NCI-H187 (cell line): ENCODE measurements around the gene DAPK3.
A peak's percentile ranks its signal among the peaks of the same experiment; 100 is the strongest.
"Not testable (repeated sequence)": the region's sequence is repeated elsewhere in the genome, so short reads cannot be mapped to it uniquely, and the experiment has no call there.

Source experiments
- DNase-seq, 2 experiments: peaks; one replicate each; lab custom pipeline; 2025; lab: John Stamatoyannopoulos, UW

The DAPK3 gene

DNA sequence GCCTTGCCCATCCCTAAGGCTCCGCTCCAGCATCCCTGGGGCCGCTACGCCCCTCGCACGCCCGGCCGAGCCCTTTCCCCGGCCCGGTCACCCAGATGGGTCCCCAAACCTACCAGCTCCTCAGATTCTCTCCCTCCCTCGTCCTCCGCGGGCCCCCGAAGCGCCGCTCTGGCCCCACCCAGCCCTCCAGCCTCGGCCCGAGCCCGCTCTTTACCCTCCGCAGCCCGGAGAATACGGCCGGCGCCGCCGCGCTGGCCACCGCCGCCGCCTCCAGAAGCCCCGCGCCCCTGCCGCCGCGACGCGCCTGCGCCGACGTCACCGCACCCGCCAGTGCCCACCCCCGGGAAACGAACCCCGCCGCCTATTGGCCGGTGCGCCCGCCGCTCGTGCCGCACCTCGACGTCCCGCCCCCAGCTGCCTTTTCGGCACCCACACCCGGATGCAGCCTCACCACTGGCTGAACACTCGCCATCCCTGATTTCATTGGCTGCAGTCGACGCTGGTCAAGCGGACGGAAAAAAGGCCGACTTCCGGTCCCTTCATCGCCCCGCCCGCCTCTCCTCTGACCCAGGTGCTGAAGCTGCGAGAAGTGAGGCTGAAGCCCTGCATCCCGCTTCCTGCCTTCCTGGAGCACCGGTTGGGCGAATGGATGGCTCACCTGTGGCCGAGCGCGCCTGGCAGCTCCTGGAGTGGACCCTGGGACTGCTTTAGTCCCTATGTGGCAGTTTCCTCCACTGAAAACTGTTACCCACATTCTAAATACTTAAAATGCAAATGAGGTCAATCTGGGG is at the start of gene DAPK3:
Gene DAPK3 (minus strand): TSS at position 292 of the 791 bp plus-strand sequence. CDS start 1,364 bp downstream, outside the sequence.
- DNase-seq: peak; percentile 94 to 99

DNA sequence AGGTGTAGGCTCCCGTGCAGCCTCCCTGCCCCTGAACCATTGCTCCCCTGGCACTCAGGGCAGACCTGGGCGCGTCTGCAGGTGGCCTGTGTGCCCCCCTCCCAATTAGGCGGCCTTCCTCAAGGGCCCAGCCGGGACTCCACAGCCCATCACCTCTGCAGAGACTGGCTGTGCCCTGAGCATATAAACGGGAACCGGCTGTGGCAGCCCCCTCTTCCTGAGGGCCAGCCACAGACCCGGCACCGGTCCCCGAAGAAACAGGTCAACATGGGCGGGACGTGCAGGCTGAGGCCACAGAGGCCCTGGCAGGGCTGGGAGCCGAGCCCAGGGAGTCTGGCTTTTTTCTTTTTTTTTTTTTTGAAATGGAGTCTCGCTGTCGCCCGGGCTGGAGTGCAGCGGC is 48.7 kb upstream of the DAPK3 start:
- no peak for DNase-seq

DNA sequence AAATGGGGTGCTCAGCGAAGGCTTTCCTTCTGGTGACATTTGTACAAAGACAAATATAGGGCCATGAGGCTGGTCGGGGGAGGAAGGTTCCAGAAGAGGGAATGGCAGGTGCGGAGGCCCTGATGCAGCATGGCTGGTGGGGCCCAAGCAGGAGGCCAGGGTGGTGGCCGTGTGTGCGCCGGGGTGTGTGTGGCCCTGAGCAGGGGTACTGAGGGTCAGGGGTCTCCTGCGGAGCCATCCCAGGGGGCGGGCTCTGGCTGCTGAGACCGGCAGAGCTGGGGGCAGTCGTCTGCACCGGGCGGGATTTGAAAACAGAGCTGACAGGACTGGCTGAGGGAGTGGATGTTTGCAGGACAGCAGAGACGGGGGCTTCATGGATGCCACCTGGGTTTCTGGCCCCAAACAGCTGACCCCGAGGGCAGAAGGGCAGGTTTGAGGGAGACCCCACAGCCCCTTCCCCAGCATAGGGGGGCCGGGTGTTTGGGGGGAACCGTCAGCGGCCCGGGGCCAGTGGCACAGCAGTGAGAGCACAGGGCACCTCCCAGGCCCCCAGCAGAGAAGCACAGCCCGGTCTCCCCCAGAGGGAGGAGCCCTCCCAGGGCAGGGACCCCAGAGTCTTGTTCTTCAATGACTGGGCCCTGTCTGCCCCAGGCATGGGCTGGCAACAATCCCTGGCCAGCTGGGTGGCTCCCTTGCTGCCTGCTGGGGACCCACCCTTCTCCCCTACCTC is 48.0 kb upstream of the DAPK3 start:
- no peak for DNase-seq

DNA sequence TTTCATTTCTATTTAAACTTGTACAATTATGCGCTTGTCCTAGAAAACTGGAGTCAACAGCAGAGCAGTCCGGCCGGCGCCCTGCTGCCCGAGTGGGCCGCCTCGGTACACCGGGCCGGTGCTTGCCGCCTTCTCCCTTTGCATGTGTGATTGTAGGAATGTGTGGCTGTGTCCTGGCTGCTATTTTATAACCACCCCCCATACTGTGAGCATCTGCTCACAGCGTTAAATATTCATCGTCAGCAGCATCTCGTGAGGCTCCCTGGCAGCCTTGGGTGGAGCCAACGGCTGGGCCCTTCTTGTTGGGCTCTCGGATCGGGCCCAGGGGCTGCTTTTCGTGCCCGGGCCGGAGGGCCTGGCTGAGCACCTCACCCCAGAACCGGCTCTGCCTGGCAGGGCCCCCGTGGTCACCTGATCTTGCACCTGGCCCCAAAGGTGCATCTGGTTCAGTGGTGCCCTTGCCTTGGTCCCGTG is 47.3 kb upstream of the DAPK3 start:
- no peak for DNase-seq

DNA sequence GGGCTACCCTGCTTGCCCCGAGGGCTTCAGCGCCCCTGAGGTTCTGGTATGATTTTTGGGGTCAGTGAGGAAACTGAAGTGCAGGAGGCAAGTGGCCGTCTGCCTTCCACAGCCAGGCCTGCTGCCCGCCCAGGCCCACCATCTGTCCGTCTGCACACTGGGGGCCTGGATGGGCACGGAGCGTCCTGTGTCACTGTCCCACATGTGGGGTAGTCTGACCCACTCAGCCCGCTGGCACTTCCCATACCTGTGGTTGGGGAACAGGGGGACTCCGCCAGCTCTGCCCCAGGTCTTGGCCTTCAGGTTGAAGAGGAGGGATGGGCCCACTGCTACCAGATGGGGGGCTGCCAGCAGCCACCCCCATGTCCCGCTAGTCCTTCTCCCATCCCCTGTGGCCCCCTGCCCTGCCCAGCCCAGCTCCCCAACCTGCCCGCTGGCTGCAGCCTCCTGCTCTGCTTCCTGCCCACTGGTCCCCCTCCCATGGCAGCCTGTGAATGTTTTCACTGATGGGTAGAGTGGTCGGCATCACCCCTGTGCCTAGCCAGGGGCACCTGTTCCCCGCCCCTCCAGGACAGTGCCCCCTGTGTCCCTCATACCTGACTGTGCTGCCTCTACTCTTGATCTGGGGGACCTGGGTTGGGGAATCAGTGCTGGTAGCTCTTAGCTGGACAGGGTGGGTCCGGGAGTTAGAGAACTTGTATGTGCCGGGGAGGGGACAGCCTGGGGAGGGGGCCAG is 46.2 kb upstream of the DAPK3 start:
- DNase-seq: no peak

DNA sequence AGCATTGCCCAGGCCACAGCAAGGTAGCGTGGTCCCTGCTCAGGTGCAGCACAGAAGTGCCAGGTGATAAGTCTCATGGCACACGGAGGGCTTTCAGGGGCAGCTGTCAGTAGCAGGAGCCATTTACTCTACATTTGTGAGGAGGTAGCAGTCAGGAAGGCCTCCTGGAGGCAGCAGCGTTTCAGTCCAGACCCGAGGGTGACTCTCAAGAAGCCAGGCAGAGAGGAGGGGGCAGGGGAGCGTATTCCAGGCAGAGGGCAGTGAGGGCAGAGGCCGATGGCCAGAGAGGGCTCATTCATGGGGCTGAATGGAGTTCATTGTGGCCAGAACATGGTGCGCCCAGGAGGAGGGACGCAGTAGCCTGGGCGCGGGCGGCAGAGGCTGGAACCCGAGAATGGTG is 45.6 kb upstream of the DAPK3 start:
- no peak for DNase-seq

DNA sequence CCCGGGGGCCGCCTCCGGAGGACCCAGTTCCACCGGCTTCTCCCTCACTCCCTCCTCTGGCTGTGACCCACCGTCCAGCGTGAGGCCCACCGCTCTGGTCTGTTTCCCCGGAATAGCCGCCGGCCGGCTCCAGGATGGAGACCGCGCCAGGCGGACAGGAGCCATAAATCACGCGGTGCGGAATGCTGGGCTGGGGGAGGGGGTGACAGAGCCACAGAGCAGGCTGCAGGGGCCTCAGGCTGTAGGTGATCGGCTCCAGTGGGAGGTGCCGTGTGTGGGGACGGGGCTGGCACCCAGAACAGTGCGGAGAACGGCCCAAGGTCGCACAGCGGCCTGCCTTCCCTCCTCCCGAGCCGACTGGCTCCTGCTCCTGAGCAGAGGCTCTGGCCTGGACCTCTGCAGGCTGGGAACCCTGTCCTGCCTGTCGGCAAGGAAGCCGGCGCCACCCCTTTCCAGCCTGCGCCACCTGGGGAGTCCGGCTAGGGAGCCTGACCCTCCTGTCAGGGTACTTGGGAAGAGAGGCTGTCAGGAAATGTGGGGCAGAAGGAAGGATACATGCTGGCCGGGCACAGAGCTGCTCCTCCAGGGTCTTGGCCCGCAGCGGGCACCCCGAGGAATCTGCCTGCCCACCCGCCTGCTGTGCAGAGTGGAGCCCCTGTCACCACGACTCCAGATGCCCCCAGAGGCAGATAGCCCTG is 45.0 kb upstream of the DAPK3 start:
- DNase-seq: no peak

DNA sequence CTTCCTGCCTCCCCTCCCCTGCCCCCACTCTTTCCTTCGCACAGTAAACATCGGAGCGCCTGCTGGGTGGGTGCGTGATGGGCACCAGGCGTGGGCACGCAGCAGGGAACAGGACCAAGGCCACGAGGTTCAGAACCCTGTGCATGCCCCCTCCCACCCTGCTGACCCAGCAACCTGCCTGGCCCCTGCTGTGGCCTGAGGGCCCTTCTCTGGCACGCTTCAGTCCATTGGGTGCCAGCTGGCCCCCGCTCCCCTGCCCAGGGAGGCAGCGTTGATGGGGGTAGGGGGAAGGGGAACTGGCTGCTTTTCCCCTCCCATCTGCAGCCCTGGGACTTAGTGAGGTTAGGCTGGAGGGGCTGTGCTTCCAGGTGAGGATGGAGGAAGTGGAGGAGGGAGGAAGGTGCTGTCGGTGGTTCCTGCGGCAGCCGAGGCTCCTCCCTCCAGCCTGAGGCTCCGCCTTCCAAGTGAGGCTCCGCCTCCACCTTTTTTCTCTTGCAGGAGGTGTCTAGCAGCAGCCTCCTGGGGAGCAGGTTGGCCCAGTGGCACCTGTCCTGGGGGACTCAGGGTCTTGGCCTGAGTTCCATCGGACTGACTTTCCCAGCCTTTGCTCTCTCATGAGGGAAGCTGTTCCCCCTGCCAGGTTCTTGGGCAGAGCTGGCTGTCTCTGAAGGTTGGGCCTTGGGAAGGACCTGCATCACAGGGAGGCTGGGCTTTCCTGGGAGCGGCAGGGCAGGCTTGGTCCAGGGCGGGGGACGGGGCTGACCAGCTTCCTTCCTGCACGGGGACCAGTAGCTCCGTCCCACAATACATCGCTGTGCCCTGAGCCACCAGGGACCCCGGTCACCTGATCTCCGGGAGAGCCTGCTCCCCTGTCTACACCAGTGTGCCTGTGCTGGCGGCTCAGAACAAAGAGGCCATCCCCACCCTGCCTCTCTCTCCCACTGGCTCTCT is 43.9 kb upstream of the DAPK3 start:
- DNase-seq: no peak

DNA sequence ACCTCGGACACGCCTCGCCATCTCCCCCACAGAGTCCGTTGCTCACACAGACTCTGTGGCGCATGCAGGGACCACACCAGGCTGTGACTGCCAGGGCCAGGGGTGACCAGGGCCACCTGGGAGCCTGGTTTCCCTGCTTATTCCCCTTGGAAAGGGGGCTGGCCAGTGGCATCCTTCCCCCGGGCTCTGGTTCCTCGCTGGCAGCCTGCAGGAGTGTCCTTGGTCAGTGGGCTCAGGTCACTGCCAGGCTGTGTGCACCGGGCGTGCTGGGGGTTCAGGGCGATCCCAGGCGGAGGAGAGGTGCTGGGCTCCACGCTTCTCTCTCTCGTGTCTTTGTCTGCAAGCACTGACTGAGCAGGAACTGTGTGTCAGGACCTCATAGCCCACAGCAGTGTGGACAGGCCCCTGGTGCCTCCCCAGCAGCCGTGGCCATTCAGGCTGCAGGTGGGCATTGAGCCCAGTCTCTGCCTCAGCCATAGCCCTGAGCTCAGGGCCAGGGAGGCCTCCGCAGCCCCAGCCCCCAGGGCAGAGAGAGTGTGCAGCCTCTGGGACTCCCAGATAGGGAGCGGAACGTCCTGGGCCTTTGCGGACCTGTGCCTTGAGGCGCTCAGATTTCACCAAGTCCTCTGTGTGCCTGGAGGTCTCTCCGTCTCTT is 43.1 kb upstream of the DAPK3 start:
- DNase-seq: no peak

DNA sequence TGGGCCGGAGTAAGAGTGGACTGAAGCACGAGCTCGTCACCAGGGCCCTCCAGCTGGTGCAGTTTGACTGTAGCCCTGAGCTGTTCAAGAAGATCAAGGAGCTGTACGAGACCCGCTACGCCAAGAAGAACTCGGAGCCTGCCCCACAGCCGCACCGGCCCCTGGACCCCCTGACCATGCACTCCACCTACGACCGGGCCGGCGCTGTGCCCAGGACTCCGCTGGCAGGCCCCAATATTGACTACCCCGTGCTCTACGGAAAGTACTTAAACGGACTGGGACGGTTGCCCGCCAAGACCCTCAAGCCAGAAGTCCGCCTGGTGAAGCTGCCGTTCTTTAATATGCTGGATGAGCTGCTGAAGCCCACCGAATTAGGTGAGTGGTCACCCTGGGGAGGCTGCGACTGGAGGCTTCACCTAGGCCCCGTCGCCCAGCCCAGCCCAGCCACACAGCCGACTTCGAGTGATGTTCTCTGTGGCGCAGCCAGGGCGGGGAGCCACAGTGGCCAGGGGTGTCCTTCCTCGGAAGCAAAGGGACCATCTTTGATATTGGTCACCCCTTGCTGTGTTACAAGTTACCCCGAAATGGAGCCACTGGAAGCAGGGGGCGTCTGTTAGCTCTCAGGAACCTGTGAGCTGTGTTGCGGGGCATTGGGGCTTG is 42.2 kb upstream of the DAPK3 start:
- no peak for DNase-seq

DNA sequence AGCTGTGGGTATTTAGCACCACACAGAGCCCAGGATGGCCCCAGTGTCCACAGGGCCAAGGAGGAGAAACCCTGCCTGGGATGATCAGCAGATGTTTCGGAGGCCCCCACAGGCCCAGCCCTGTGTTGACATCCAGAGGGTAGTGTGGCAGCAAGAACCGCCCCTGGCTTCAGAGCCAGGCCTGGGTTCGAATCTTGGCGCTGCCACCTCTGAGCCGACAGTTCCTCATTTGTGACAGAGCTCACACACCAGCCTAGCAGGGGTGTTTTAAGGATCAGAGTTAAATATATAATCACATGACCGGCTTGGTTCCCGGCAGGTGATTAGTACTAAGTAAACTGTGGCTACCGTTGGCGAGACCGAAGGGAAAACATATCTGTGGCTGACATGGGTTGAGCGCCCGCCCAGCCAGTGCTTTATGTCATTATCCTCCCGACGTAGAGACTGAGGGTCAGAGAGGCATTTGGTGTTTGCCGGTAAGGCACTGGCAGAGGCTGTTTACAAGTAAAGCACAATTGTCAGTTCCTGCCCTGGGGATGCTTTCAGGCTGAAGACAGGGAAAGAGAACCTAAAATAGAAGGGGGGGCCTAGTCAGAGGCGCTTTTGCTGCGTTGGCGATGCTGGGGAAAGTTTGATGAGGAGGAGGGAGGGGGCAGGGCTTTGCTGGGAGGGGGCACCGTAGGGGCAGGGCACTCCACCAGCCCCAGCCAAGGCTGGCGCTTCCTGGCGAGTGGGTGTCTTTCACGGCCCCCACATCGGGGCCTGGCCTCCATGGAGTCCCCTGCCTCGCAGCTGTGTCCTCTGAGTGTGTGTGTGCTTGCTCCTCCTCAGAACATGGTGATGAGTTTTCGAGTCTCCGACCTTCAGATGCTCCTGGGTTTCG is 41.4 kb upstream of the DAPK3 start:
- DNase-seq: no peak

DNA sequence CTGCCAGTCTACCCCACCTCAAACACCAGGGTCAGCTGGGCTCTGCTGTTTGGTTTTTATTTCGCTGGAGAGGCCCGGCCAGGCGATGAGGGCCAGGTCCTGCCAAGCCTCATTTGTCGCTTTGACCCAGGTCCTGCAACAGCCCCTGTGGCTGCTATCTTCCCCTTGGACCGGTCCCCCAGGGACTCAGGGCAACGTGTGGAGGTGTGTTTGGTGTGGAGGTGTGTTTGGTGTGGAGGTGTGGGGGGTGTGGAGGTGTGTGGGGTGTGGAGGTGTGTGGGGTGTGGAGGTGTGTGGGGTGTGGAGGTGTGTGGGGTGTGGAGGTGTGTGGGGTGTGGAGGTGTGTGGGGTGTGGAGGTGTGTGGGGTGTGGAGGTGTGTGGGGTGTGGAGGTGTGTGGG is 40.5 kb upstream of the DAPK3 start:
- not testable (repeated sequence) for DNase-seq

DNA sequence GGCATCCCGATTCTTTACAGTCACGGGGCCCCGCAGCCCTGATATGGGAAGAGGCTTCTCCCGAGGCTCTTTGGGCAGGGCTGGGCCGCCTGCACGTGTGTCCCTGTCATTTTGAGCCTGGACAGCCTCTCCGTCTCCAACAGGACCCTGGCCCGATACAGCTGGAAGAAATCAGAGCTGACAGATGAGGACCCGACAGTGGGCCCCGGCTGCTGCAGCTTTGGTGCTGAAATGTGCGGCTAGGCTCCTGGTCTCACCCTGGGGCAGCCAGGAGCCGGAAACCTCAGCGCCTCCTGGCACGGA is 39.9 kb upstream of the DAPK3 start:
- DNase-seq: no peak

DNA sequence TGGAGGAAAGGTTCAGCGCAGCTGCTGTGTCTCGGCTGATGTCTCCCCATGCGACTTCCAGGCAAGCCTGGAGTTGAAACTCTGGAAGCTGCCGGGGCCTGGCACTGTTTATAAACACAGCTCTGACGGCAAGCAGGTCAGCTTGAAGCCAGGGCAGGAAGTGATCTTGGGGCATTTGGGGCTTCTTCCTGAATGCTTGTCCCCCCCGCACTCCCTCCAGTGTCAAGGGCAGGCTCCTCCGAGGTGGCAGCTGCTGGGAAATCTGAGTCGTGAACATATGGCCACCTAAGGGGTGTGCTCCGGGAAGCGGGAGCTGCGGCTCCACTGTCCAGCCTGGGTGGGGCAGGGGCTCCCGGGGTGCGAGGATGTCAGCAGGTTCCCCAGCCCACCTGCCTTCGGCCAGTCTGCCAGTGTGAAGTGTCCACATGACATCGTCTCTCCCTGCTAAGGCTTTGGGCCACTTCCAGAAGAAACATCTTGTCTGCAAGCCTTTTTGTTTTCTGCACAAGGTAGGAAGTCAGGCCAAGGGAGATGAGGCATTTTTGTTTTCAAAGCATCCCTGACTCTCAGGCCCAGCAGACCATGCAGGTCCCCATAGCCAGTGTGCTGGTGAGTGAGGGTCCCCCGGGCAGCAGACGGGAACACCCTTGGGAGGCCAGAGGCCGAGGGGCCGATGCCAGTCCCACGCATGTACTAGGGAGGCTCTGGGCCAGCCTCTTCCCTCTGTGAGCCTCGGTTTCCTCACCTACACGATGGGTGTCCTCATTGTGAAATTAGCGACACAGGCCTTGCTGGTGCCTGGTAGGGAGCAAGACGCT is 39.3 kb upstream of the DAPK3 start:
- DNase-seq: no peak

DNA sequence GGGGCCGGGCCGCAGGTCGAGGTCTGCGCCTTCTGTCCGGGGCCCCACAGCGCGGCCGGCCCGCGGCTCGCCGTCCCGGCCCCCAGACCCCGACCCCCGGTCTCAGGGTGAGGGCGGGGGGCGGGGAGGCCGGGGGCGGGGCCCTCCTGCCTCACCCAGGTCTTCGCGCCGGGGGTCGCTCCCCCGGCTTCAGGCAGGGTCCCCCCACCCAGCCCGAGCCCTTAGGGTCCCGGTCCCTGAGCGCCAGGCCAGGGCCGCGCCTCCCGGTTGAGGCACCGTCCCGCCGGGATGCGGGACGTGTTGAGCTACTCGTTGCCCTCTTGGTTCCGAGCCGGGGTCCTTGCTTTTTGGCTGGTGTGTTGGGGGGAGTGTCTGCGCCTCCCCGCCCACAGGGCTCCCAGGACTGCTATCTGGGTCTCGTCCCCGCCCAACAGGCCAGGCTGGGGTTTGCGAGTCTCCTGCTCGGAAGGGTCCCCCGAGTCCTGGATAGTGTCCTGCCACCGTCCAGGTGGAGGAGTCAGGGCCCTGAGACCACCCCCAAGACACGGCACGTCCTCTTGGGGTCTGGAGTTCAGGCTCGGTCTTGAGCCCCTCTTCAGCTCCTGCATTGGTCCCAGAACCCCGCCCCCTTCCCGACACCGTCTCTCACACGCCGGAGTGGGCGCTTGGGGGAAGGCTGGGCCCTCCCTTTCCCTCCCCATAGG is 37.1 kb upstream of the DAPK3 start:
- no peak for DNase-seq

DNA sequence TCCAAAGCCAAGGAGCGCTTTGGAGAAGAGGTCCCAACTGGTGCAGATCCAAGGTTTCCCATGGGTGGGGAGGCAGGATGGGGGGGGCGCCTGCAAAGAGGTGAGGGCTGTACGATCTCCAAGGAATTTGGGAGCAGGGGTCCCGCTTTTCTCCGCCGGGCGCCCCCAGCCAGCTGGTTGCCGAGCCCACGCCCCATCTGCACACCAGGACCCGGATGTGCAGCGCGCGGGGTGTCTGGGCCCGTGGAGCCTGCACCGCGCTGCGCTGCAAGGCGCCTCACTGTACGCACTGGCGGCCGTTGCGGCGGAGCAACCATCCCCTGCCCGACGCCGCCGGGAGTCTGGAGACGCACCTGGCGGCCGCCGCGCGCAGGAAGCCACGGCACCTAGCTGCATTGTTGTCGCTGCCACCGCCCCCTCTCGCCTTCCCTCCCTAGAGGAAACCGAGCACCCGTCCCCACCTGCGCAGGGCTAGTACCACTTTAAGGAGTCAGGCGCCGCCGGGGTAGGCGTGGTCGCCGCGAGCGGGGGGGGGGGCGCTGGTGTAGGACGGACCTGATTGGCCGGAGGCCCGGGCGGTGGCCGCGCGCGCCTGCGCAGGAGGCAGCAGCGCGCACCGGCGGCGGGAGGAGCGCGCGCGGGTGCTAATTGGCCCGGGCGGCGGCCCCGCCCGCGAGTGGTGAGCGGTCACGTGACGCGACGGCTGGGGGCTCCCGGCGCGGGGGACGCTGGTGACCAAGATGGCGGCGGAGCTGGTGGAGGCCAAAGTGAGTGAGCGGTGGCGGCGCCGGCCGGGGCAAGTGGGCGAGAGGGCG is 36.3 kb upstream of the DAPK3 start, which contains the start of gene PIAS4:
Gene PIAS4 (plus strand): TSS at position 716 of the 815 bp plus-strand sequence. CDS start 25 bp downstream, at position 741.
- peak; percentile 92 to 98 for DNase-seq
